Trophoblast cell (in vitro differentiated cells and primary cell): ENCODE data around the gene HS6ST3.
"Not testable (repeated sequence)": the region's sequence is repeated elsewhere in the genome, so short reads cannot be mapped to it uniquely, and the experiment has no call there.

Experiments used
- DNase-seq, 2 donors: peaks; one replicate each; pipeline ENCODE4 v3.0.0-alpha.2; 2016
- H2AFZ ChIP-seq: 2 replicates; pipeline ENCODE4 v1.6.1; 2013; ENCODE audit warnings: low read length, moderate library complexity, mild to moderate bottlenecking; ENCODE audit not compliant: insufficient read depth, poor library complexity
- H2AK5ac ChIP-seq: 2 replicates; pipeline ENCODE4 v1.6.1; 2013; ENCODE audit warnings: mild to moderate bottlenecking, low read length
- H2BK120ac ChIP-seq: 2 replicates; pipeline ENCODE4 v1.6.1; 2013; ENCODE audit warnings: low read length, mild to moderate bottlenecking, moderate library complexity; ENCODE audit not compliant: insufficient read depth, poor library complexity
- H2BK12ac ChIP-seq: 2 replicates; pipeline ENCODE4 v1.6.1; 2013; ENCODE audit warnings: mild to moderate bottlenecking, low read length, moderate library complexity
- H2BK5ac ChIP-seq: 2 replicates; pipeline ENCODE4 v1.6.1; 2013; ENCODE audit warnings: low read length, low read depth, moderate library complexity, mild to moderate bottlenecking; ENCODE audit not compliant: poor library complexity
- H3K14ac ChIP-seq: 2 replicates; pipeline ENCODE4 v1.6.1; 2013; ENCODE audit warnings: mild to moderate bottlenecking, low read length
- H3K18ac ChIP-seq: 2 replicates; pipeline ENCODE4 v1.6.1; 2013; ENCODE audit warnings: mild to moderate bottlenecking, low read length
- H3K23ac ChIP-seq: 2 replicates; pipeline ENCODE4 v1.6.1; 2013; ENCODE audit warnings: low read length
- H3K27ac ChIP-seq: 2 replicates; pipeline ENCODE4 v1.5.1; 2013; ENCODE audit warnings: low read depth, mild to moderate bottlenecking, inconsistent platforms, low read length, moderate library complexity
- H3K27me3 ChIP-seq: 2 replicates; pipeline ENCODE4 v1.6.1; 2013; ENCODE audit warnings: inconsistent platforms, mild to moderate bottlenecking, low read length, moderate library complexity; ENCODE audit not compliant: insufficient read depth
- H3K36me3 ChIP-seq, 2 experiments: 1 replicate in 1 of 2; 2 replicates in 1 of 2; pipeline ENCODE4 v1.6.1; 2013; ENCODE audit warnings: low read length in 2 of 2, mild to moderate bottlenecking in 2 of 2, moderate library complexity in 1 of 2; ENCODE audit not compliant: insufficient read depth in 2 of 2, control insufficient read depth in 1 of 2
- H3K4ac ChIP-seq: 2 replicates; pipeline ENCODE4 v1.6.1; 2013; ENCODE audit warnings: low read depth, mild to moderate bottlenecking, low read length, moderate library complexity
- H3K4me1 ChIP-seq, 2 experiments: 1 replicate in 1 of 2; 2 replicates in 1 of 2; pipeline ENCODE4 v1.6.1; 2013; ENCODE audit warnings: low read length in 2 of 2, mild to moderate bottlenecking in 2 of 2, moderate library complexity in 1 of 2; ENCODE audit not compliant: insufficient read depth in 2 of 2, control insufficient read depth in 1 of 2
- H3K4me2 ChIP-seq: 2 replicates; pipeline ENCODE4 v1.6.1; 2013; ENCODE audit warnings: inconsistent platforms, mild to moderate bottlenecking, low read length, moderate library complexity
- H3K4me3 ChIP-seq: 2 replicates; pipeline ENCODE4 v1.5.1; 2013; ENCODE audit warnings: mild to moderate bottlenecking, low read depth, low read length, inconsistent platforms
- H3K79me1 ChIP-seq: one replicate; pipeline ENCODE4 v1.6.1; 2013; ENCODE audit warnings: low read length
- H3K79me2 ChIP-seq: 2 replicates; pipeline ENCODE4 v1.6.1; 2013; ENCODE audit warnings: low read length, mild to moderate bottlenecking; ENCODE audit not compliant: control insufficient read depth, insufficient read depth, poor library complexity
- H3K9ac ChIP-seq: 2 replicates; pipeline ENCODE4 v1.6.1; 2013; ENCODE audit warnings: mild to moderate bottlenecking, low read length
- H3K9me3 ChIP-seq: 2 replicates; pipeline ENCODE4 v1.6.1; 2013; ENCODE audit warnings: low read depth, mild to moderate bottlenecking, control low read depth, inconsistent platforms, low read length; ENCODE audit not compliant: insufficient read depth
- H4K12ac ChIP-seq: 2 replicates; pipeline ENCODE4 v1.6.1; 2013; ENCODE audit warnings: low read depth, mild to moderate bottlenecking, low read length, moderate library complexity
- H4K8ac ChIP-seq: 2 replicates; pipeline ENCODE4 v1.6.1; 2013; ENCODE audit warnings: low read depth, mild to moderate bottlenecking, low read length, moderate library complexity
- H4K91ac ChIP-seq: one replicate; pipeline ENCODE4 v1.6.1; 2013; ENCODE audit warnings: low read depth, mild to moderate bottlenecking, low read length, moderate library complexity
- WGBS: extraction: QIAGEN DNeasy Blood & Tissue Kit; methylation state at CpG from one replicate; pipeline ENCODE4 v1.1.7; 2013; ENCODE audit warnings: missing lambda C conversion rate; ENCODE audit not compliant: insufficient read length, insufficient coverage; ENCODE audit errors: extremely low coverage; 5-methylcytosine and 5-hydroxymethylcytosine counted together

The HS6ST3 gene

GRCh38 chr13:96519380-96519779 lies 429.5 kb downstream of the HS6ST3 start:
- Histone ChIP-seq H2AFZ (no peak overlapping the region), H3K18ac (no peak overlapping the region), H3K27me3 (no peaks in the 10 kb centered on the region), H3K4me2 (no peak overlapping the region), H3K9me3 (no peaks in the 10 kb centered on the region), H3K27ac (no peak overlapping the region), H2BK12ac (no peak overlapping the region), H3K4ac (no peak overlapping the region), H3K9ac (no peak overlapping the region), H3K36me3 (no peaks in the 10 kb centered on the region), H2BK5ac (no peak overlapping the region), H3K79me1 (no peaks in the 10 kb centered on the region), H4K8ac (no peak overlapping the region), H3K79me2 (no peaks in the 10 kb centered on the region), H3K23ac (no peak overlapping the region), H2BK120ac (no peak overlapping the region), H3K4me1 (no peaks in the 10 kb centered on the region), H3K4me3 (no peak overlapping the region), H2AK5ac (no peak overlapping the region), H3K14ac (no peak overlapping the region), H4K91ac (no peak overlapping the region), H4K12ac (no peak overlapping the region)
- WGBS: no CpG with 5 or more reads among the region's 1 CpG
- DNase-seq: peak in 1 of 2 donors; percentile 37

DNA sequence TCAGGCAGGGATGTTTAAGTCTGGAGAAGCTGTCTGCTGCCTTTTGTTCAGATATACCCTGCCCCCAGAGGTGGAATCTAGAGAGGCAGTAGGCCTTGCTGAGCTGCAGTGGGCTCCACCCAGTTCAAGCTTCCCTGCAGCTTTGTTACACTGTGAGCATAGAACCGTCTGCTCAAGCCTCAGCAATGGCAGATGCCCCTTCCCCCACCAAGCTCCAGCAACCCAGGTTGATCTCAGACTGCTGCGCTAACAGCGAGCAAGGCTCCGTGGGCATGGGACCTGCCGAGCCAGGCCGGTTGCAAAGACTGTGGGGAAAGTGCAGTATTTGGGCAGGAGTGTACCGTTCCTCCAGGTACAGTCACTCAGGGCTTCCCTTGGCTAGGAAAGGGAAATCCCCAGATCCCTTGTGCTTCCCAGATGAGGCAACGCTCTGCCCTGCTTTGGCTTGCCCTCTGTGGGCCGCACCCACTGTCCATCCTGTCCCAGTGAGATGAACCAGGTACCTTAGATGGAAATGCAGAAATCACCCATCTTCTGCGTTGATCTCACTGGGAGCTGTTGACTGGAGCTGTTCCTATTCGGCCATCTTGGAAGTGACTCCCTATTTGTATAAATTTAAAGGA lies 434.6 kb downstream of the HS6ST3 start:
- H3K27ac ChIP-seq, H3K23ac ChIP-seq, H3K14ac ChIP-seq, H2BK5ac ChIP-seq, H2AK5ac ChIP-seq, H2AFZ ChIP-seq, H3K9ac ChIP-seq, H3K9me3 ChIP-seq, H3K18ac ChIP-seq, H4K91ac ChIP-seq, H3K4ac ChIP-seq, DNase-seq, H3K79me1 ChIP-seq, H4K12ac ChIP-seq, H3K4me1 ChIP-seq, H2BK12ac ChIP-seq, H4K8ac ChIP-seq, H3K4me2 ChIP-seq, H3K79me2 ChIP-seq, H3K27me3 ChIP-seq, H3K4me3 ChIP-seq, H2BK120ac ChIP-seq, H3K36me3 ChIP-seq: not testable (repeated sequence)
- no CpG with 5 or more reads among the region's 11 CpGs for WGBS

- Histone ChIP-seq H3K18ac (no peak overlapping the region), H3K4me1 (no peaks in the 10 kb centered on the region), H3K4me2 (no peak overlapping the region), H3K79me1 (no peaks in the 10 kb centered on the region), H3K9me3 (no peaks in the 10 kb centered on the region), H3K79me2 (no peaks in the 10 kb centered on the region), H3K14ac (no peak overlapping the region), H4K8ac (no peak overlapping the region), H4K12ac (no peak overlapping the region), H3K4ac (no peak overlapping the region), H2BK12ac (no peak overlapping the region), H2BK120ac (no peak overlapping the region), H3K27me3 (no peaks in the 10 kb centered on the region), H3K23ac (no peak overlapping the region), H3K27ac (no peak overlapping the region), H3K4me3 (no peak overlapping the region), H3K36me3 (no peaks in the 10 kb centered on the region), H2AFZ (no peak overlapping the region), H4K91ac (no peak overlapping the region), H3K9ac (no peak overlapping the region), H2BK5ac (no peak overlapping the region), H2AK5ac (no peak overlapping the region)
- no peak for DNase-seq
- no CpG with 5 or more reads among the region's 2 CpGs for WGBS
These were observed 435.8 kb downstream of the HS6ST3 start for GRCh38 chr13:96525715-96526114.

GRCh38 chr13:96527497-96527896 lies 437.6 kb downstream of the HS6ST3 start:
- no peak overlapping the region for H3K4me3 ChIP-seq
- no peak overlapping the region for H2AK5ac ChIP-seq
- no peak overlapping the region for H4K91ac ChIP-seq
- no peak overlapping the region for H2BK5ac ChIP-seq
- no peak for DNase-seq
- no peaks in the 10 kb centered on the region for H3K27me3 ChIP-seq
- H3K9ac ChIP-seq: no peak overlapping the region
- H3K9me3 ChIP-seq: no peaks in the 10 kb centered on the region
- H4K12ac ChIP-seq: no peak overlapping the region
- no peaks in the 10 kb centered on the region for H3K79me1 ChIP-seq
- H2AFZ ChIP-seq: no peak overlapping the region
- H3K4me1 ChIP-seq: no peaks in the 10 kb centered on the region
- no CpG with 5 or more reads among the region's 3 CpGs for WGBS
- H3K27ac ChIP-seq: no peak overlapping the region
- no peak overlapping the region for H3K4me2 ChIP-seq
- H3K14ac ChIP-seq: no peak overlapping the region
- no peaks in the 10 kb centered on the region for H3K36me3 ChIP-seq
- no peak overlapping the region for H3K23ac ChIP-seq
- no peak overlapping the region for H3K4ac ChIP-seq
- no peak overlapping the region for H4K8ac ChIP-seq
- no peak overlapping the region for H2BK12ac ChIP-seq
- no peak overlapping the region for H2BK120ac ChIP-seq
- no peaks in the 10 kb centered on the region for H3K79me2 ChIP-seq
- H3K18ac ChIP-seq: no peak overlapping the region
